GM12878 (cell line): ENCODE measurements around the gene KREMEN2. TPM values are rescaled to one million over a fixed set of nuclear protein-coding genes. Genes with fewer than 3 reads are reported as not detected.

Experiments
- ATAC-seq: fragments of 200-7000 bp; cut with Tn5 transposase; 3 replicates; pipeline ENCODE4 v1.9.1; 2020; ENCODE audit warnings: mild to moderate bottlenecking, moderate library complexity
- BruUV-seq: library from RNA; stranded (reverse); fragments of 400-500 nt; replicated peaks from 2 replicates; lab custom pipeline; 2021; lab: Mats Ljungman, UMichigan
- CTCF ChIA-PET: fragments of 300-600 bp; sonication (Branson Sonifier 250); formaldehyde crosslinking; extraction: SDS; loops from one replicate; lab custom pipeline; 2021; ENCODE audit warnings: inconsistent platforms; lab: Yijun Ruan, JAX
- POLR2A ChIA-PET: fragments of 350-600 bp; formaldehyde crosslinking; extraction: SDS; loops from one replicate; lab custom pipeline; 2021; ENCODE audit warnings: inconsistent platforms; lab: Charles Lee
- RAD21 ChIA-PET: fragments of 300-600 bp; sonication (Branson Sonifier 250); formaldehyde crosslinking; loops from one replicate; lab custom pipeline; 2023; ENCODE audit warnings: antibody characterized with exemption; ENCODE audit not compliant: unreplicated experiment; lab: Charles Lee
- SMC1A ChIA-PET: fragments of 300-600 bp; sonication (Branson Sonifier 250); formaldehyde crosslinking; loops from one replicate; lab custom pipeline; 2023; ENCODE audit not compliant: unreplicated experiment, uncharacterized antibody; lab: Charles Lee
- DNase-seq: peaks from one replicate; pipeline ENCODE4 v3.0.0-alpha.2; 2011; ENCODE audit warnings: low read depth, low spot score
- FAIRE-seq: peaks from 3 replicates; lab custom pipeline; 2011; peaks lifted over from hg19 to GRCh38; lab: Jason Lieb, UNC
- H2AFZ ChIP-seq: 2 replicates; pipeline ENCODE4 v1.6.0; 2011; ENCODE audit warnings: low read depth, low read length, control low read depth; ENCODE audit not compliant: control insufficient read depth
- H3K27ac ChIP-seq: 2 replicates; pipeline ENCODE4 v1.5.1; 2011; ENCODE audit warnings: control low read depth; ENCODE audit not compliant: control insufficient read depth, insufficient read depth
- H3K27me3 ChIP-seq, 2 experiments: replicated peaks in 1 of 2; 2 replicates each; pipeline versions ENCODE4 v1.6.0 to v1.6.1; 2011; ENCODE audit warnings: low read length in 1 of 2; ENCODE audit not compliant: control insufficient read depth in 2 of 2, insufficient read depth in 2 of 2
- H3K36me3 ChIP-seq, 2 experiments: 2 replicates each; pipeline ENCODE4 v1.5.1; 2011; ENCODE audit warnings: low read length in 1 of 2; ENCODE audit not compliant: control insufficient read depth in 2 of 2, insufficient read depth in 2 of 2
- H3K4me1 ChIP-seq: 2 replicates; pipeline ENCODE4 v1.6.1; 2011; ENCODE audit warnings: mild to moderate bottlenecking, low read length, moderate library complexity, mixed read lengths; ENCODE audit not compliant: control insufficient read depth, insufficient read depth
- H3K4me2 ChIP-seq: 2 replicates; pipeline ENCODE4 v1.6.0; 2011; ENCODE audit warnings: control low read depth; ENCODE audit not compliant: control insufficient read depth, insufficient read depth
- H3K4me3 ChIP-seq: fragments of 200-600 bp; sonication (generic); 2 replicates; pipeline ENCODE4 v1.5.1; 2016
- H3K79me2 ChIP-seq: 2 replicates; pipeline ENCODE4 v1.6.0; 2011; ENCODE audit warnings: low read length; ENCODE audit not compliant: control insufficient read depth, insufficient read depth
- H3K9ac ChIP-seq: 2 replicates; pipeline ENCODE4 v1.8.0; 2011; ENCODE audit warnings: low read length, control low read depth, mixed read lengths; ENCODE audit not compliant: control insufficient read depth, insufficient read depth
- H3K9me3 ChIP-seq: replicated peaks from 3 replicates; pipeline ENCODE4 v1.5.1; 2011; ENCODE audit warnings: mild to moderate bottlenecking, low read length; ENCODE audit not compliant: control insufficient read depth, insufficient read depth
- H4K20me1 ChIP-seq: 2 replicates; pipeline ENCODE4 v1.6.0; 2011; ENCODE audit not compliant: control insufficient read depth, insufficient read depth
- MYB ChIP-seq: fragments of 150-350 bp; IDR thresholded peaks from 2 replicates; pipeline ENCODE4 v1.6.1; 2014; ENCODE audit warnings: mild to moderate bottlenecking, low read depth, low read length, borderline replicate concordance
- NFIC ChIP-seq: IDR thresholded peaks from 2 replicates; pipeline ENCODE4 v1.6.1; 2012; ENCODE audit warnings: low read depth, mild to moderate bottlenecking, inconsistent platforms, low read length, moderate library complexity
- NRF1 ChIP-seq: conservative IDR thresholded peaks from 2 replicates; pipeline ENCODE4 v1.6.1; 2011; ENCODE audit warnings: mild to moderate bottlenecking, low read depth, low read length, improper control_type of control experiment
- SUPT20H ChIP-seq: IDR thresholded peaks from 2 replicates; pipeline ENCODE4 v1.6.1; 2011; ENCODE audit warnings: low read depth, mild to moderate bottlenecking, low read length, moderate library complexity, borderline replicate concordance; ENCODE audit not compliant: control insufficient read depth
- SUZ12 ChIP-seq: fragments of 200-600 bp; sonication (generic); IDR thresholded peaks from one replicate; pipeline ENCODE4 v1.6.1; 2018; ENCODE audit warnings: antibody characterized with exemption, mild to moderate bottlenecking; ENCODE audit not compliant: unreplicated experiment
- TARDBP ChIP-seq: IDR thresholded peaks from 2 replicates; pipeline ENCODE4 v1.6.1; 2016; ENCODE audit warnings: borderline replicate concordance
- WGBS: methylation state at CpG from one replicate; pipeline ENCODE4 v1.1.6; 2016; ENCODE audit warnings: low lambda C conversion rate; ENCODE audit not compliant: insufficient replicate concordance, insufficient coverage; ENCODE audit errors: missing lambda C conversion rate; 5-methylcytosine and 5-hydroxymethylcytosine counted together
- in situ Hi-C: fragments of 300-500 bp; cut with MboI; formaldehyde crosslinking; loops from 9 replicates; pipeline ENCODE4 v1.14.3; 2018; ENCODE audit warnings: mixed read lengths
- intact Hi-C: fragments of 100-400 bp; cut with micrococcal nuclease; formaldehyde crosslinking; loops from one replicate; pipeline ENCODE4 v1.14.2; 2022; ENCODE audit not compliant: unreplicated experiment
- polyA plus RNA-seq, 11 experiments: library from polyadenylated mRNA; depleted of rRNA in 4 of 11; unstranded in 6 of 11; stranded (reverse) in 5 of 11; fragments of >200 nt; fragmentation: Nextera tagmentation in 4 of 11; fragmentation: Illumina TruSeq in 1 of 11; extraction: Ambion mirVana in 4 of 11; extraction: Trizol in 1 of 11; gene quantifications; 1 replicate in 1 of 11; 2 replicates in 10 of 11; pipeline versions ENCODE4 v1.2.1 to v1.2.3, GENCODE V29; 2011 to 2016; ENCODE audit warnings: inconsistent platforms in 2 of 11, missing spikeins in 2 of 11, low read depth in 1 of 11
- total RNA-seq, 4 experiments: library from RNA; depleted of rRNA in 3 of 4; stranded (reverse); fragments of >200 nt in 3 of 4; fragmentation: Illumina TruSeq in 1 of 4; extraction: Trizol in 1 of 4; gene quantifications; 2 replicates each; pipeline versions ENCODE4 v1.2.1 to v1.2.3, GENCODE V29; 2013 to 2021
- TF ChIP-seq, protein P1 (sequence below): IDR thresholded peaks from 2 replicates; pipeline ENCODE4 v1.6.1; 2012; ENCODE audit warnings: mild to moderate bottlenecking, low read depth, low read length
- TF ChIP-seq, protein P2 (sequence below): fragments of 450-650 bp; IDR thresholded peaks from 2 replicates; pipeline ENCODE4 v1.6.1; 2016; ENCODE audit warnings: mild to moderate bottlenecking
- TF ChIP-seq, protein P3 (sequence below): fragments of 450-650 bp; conservative IDR thresholded peaks from 2 replicates; pipeline ENCODE4 v1.6.1; 2017; ENCODE audit warnings: mild to moderate bottlenecking, moderate library complexity

The KREMEN2 gene
- total and polyA plus RNA-seq, 10 of the 15 experiments (the other 5 are each of a cell fraction or from before 2014, with no cell fraction given) = 0.06 to 3.7 (median 0.83) TPM; not detected in 2

DNA sequence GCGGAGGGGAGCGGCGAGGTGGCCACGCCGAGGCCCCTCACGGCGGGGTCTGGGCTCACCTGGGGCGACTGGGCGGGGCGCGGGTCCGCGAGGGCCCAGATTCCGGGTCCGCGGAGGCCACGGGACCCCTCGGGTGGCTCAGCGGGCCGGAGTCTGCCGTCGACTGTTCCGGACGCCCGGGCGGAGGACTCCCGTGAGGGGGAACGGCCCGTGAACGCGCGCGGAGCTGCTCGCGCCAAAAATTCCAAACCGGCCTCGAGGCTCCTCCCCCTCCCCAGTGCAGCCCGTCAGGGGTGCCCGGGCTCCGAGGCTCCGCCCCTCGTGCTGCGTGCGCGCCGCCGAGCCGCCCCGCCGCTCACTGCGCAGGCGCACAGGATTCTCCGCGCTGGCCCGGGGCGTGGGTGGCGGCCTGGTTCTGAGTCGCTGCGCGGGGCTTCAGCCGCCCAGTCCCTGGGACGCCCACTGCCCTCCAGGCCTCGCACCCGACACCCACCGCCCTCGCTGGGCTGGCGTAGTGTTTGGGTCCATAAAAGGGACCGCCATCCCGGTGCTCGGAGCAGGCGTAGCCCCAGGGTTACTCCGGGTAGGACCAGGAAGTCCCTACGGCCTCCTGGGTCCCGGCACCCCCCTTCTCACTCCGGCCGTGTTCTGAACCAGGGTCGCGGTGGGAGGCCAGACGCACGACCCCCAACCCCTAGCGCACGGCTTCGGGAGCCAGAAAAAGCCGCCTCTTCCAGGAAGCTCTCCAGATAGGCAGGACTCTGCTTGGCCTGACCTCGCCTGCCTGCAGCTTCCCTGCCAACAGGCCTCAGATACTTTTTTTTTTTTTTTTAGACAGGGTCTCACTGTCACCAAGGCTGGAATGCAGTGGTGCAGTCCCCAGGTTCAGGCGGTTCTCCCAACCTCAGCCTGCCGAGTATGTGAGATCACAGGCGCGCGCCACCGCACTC lies 16.4 kb downstream of the KREMEN2 start, which contains the start of gene PKMYT1:
Gene PKMYT1, minus strand, starts transcription at position 220 of the 950 bp plus-strand sequence. CDS start 789 bp downstream, outside the sequence.
- POLR2A ChIA-PET = interaction anchor here (0.6 to 2.9 kb wide), 7 partner anchors 8 to 150 kb away, joined by 3 to 18 read pairs (median 4); partner anchors contain the start of genes FLYWCH1, PAQR4 and ZG16B
- 4% methylated on average over 67 of the region's 91 CpGs for WGBS
- H3K4me2 ChIP-seq = peak within 1 kb of the TSS; percentile 88
- BruUV-seq = TSS peak; percentile 94
- peak within 1 kb of the TSS; percentile 88 for H3K27ac ChIP-seq
- H3K27me3 ChIP-seq = no peaks in the 10 kb centered on the region
- peaks cover 7% of the 10 kb centered on the region for H3K4me1 ChIP-seq
- H3K79me2 ChIP-seq = peaks cover 11% of the 10 kb centered on the region
- CTCF ChIA-PET = interaction anchor here (0.5 to 1.9 kb wide), 11 partner anchors 9 to 130 kb away, joined by 3 to 7 read pairs (median 5); partner anchors contain the start of gene KREMEN2
- peak; percentile 64 for FAIRE-seq
- H3K9me3 ChIP-seq = no peaks in the 10 kb centered on the region
- SMC1A ChIA-PET = interaction anchor here (0.9 kb wide), 1 partner anchor 54 kb away, joined by 4 read pairs; no protein-coding TSS in a partner anchor
- peak; percentile 89 for ATAC-seq
- peak within 1 kb of the TSS; percentile 74 for H3K4me3 ChIP-seq
- peak within 1 kb of the TSS; percentile 90 for H2AFZ ChIP-seq
- in situ Hi-C loops (no loop called here), intact Hi-C loops (loop anchor here (5.0 kb wide), 2 partner anchors 53 to 73 kb away; no protein-coding TSS in a partner anchor)
- peak; percentile 61 for DNase-seq
- RAD21 ChIA-PET = interaction anchor here (0.9 to 2.4 kb wide), 4 partner anchors 11 to 53 kb away, joined by 3 to 6 read pairs (median 4); partner anchors contain the start of genes KREMEN2 and PAQR4
- peak within 1 kb of the TSS; percentile 93 for H3K9ac ChIP-seq
- no peaks in the 10 kb centered on the region for H4K20me1 ChIP-seq
- H3K36me3 ChIP-seq = peaks cover 0 to 3% of the 10 kb centered on the region in 2 experiments; a peak in 2 of 4 replicates
- TF ChIP-seq, protein P1, sequence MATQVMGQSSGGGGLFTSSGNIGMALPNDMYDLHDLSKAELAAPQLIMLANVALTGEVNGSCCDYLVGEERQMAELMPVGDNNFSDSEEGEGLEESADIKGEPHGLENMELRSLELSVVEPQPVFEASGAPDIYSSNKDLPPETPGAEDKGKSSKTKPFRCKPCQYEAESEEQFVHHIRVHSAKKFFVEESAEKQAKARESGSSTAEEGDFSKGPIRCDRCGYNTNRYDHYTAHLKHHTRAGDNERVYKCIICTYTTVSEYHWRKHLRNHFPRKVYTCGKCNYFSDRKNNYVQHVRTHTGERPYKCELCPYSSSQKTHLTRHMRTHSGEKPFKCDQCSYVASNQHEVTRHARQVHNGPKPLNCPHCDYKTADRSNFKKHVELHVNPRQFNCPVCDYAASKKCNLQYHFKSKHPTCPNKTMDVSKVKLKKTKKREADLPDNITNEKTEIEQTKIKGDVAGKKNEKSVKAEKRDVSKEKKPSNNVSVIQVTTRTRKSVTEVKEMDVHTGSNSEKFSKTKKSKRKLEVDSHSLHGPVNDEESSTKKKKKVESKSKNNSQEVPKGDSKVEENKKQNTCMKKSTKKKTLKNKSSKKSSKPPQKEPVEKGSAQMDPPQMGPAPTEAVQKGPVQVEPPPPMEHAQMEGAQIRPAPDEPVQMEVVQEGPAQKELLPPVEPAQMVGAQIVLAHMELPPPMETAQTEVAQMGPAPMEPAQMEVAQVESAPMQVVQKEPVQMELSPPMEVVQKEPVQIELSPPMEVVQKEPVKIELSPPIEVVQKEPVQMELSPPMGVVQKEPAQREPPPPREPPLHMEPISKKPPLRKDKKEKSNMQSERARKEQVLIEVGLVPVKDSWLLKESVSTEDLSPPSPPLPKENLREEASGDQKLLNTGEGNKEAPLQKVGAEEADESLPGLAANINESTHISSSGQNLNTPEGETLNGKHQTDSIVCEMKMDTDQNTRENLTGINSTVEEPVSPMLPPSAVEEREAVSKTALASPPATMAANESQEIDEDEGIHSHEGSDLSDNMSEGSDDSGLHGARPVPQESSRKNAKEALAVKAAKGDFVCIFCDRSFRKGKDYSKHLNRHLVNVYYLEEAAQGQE = no peak
- TF ChIP-seq NRF1 (peak; percentile 85), TARDBP (no peak), SUPT20H (no peak), SUZ12 (no peak), MYB (no peak), NFIC (no peak)
- TF ChIP-seq, protein P2, sequence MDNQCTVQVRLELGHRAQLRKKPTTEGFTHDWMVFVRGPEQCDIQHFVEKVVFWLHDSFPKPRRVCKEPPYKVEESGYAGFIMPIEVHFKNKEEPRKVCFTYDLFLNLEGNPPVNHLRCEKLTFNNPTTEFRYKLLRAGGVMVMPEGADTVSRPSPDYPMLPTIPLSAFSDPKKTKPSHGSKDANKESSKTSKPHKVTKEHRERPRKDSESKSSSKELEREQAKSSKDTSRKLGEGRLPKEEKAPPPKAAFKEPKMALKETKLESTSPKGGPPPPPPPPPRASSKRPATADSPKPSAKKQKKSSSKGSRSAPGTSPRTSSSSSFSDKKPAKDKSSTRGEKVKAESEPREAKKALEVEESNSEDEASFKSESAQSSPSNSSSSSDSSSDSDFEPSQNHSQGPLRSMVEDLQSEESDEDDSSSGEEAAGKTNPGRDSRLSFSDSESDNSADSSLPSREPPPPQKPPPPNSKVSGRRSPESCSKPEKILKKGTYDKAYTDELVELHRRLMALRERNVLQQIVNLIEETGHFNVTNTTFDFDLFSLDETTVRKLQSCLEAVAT = peak; percentile 94
- TF ChIP-seq, protein P3, sequence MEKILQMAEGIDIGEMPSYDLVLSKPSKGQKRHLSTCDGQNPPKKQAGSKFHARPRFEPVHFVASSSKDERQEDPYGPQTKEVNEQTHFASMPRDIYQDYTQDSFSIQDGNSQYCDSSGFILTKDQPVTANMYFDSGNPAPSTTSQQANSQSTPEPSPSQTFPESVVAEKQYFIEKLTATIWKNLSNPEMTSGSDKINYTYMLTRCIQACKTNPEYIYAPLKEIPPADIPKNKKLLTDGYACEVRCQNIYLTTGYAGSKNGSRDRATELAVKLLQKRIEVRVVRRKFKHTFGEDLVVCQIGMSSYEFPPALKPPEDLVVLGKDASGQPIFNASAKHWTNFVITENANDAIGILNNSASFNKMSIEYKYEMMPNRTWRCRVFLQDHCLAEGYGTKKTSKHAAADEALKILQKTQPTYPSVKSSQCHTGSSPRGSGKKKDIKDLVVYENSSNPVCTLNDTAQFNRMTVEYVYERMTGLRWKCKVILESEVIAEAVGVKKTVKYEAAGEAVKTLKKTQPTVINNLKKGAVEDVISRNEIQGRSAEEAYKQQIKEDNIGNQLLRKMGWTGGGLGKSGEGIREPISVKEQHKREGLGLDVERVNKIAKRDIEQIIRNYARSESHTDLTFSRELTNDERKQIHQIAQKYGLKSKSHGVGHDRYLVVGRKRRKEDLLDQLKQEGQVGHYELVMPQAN = peak; percentile 99
